PC-3 (cell line): Measurements from ENCODE around the gene SVIL. TPM values are rescaled to one million over a fixed set of nuclear protein-coding genes. Genes with fewer than 3 reads are reported as not detected.

Experiments
- ATAC-seq: fragments of 200-7000 bp; cut with Tn5 transposase; 2 replicates; pipeline ENCODE4 v1.9.1; 2020; ENCODE audit warnings: mild to moderate bottlenecking, moderate library complexity
- BruUV-seq: library from RNA; stranded (reverse); fragments of 400-500 nt; replicated peaks from 2 replicates; lab custom pipeline; 2021; lab: Mats Ljungman, UMichigan
- CTCF ChIA-PET: fragments of 300-600 bp; sonication (Branson Sonifier 250); formaldehyde crosslinking; loops from one replicate; lab custom pipeline; 2022; ENCODE audit warnings: antibody characterized with exemption; lab: Charles Lee
- POLR2A ChIA-PET: fragments of 300-600 bp; sonication (Branson Sonifier 250); formaldehyde crosslinking; loops from one replicate; lab custom pipeline; 2022; ENCODE audit warnings: antibody characterized with exemption; ENCODE audit not compliant: unreplicated experiment; lab: Charles Lee
- DNase-seq: peaks from one replicate; pipeline ENCODE4 v3.0.0-alpha.2; 2015
- H2AFZ ChIP-seq: fragments of 300-600 bp; sonication (generic); 2 replicates; pipeline ENCODE4 v1.6.0; 2016; ENCODE audit warnings: antibody characterized with exemption, low read length
- H3F3A ChIP-seq: fragments of 300-600 bp; sonication (generic); one replicate; pipeline ENCODE4 v1.6.0; 2017; ENCODE audit warnings: antibody characterized with exemption, low read length, control low read depth, mild to moderate bottlenecking; ENCODE audit not compliant: unreplicated experiment
- H3K27ac ChIP-seq: fragments of 300-600 bp; sonication (generic); 2 replicates; pipeline ENCODE4 v1.5.1; 2016; ENCODE audit warnings: mild to moderate bottlenecking, low read length
- H3K27me3 ChIP-seq: fragments of 300-600 bp; sonication (generic); 2 replicates; pipeline ENCODE4 v1.6.1; 2016; ENCODE audit warnings: low read length, mixed read lengths
- H3K36me3 ChIP-seq: fragments of 300-600 bp; sonication (generic); 2 replicates; pipeline ENCODE4 v1.6.1; 2016; ENCODE audit warnings: low read depth, mixed run types, low read length, mixed read lengths
- H3K4me1 ChIP-seq: fragments of 300-600 bp; sonication (generic); 2 replicates; pipeline ENCODE4 v1.5.1; 2016; ENCODE audit warnings: low read length; ENCODE audit not compliant: insufficient read depth
- H3K4me2 ChIP-seq: fragments of 300-600 bp; sonication (generic); 2 replicates; pipeline ENCODE4 v1.6.0; 2016; ENCODE audit warnings: low read length
- H3K4me3 ChIP-seq: fragments of 300-600 bp; sonication (generic); 2 replicates; pipeline ENCODE4 v1.5.1; 2016; ENCODE audit warnings: mild to moderate bottlenecking, low read length, mixed read lengths
- H3K79me2 ChIP-seq: fragments of 300-600 bp; sonication (generic); 2 replicates; pipeline ENCODE4 v1.6.1; 2017; ENCODE audit warnings: low read length, mixed read lengths
- H3K9ac ChIP-seq: fragments of 300-600 bp; sonication (generic); 2 replicates; pipeline ENCODE4 v1.6.0; 2016; ENCODE audit warnings: mild to moderate bottlenecking, low read length
- H3K9me2 ChIP-seq: fragments of 300-600 bp; sonication (generic); replicated peaks from 2 replicates; pipeline ENCODE4 v1.6.1; 2016; ENCODE audit warnings: mixed run types, low read length, mixed read lengths
- H3K9me3 ChIP-seq: fragments of 300-600 bp; sonication (generic); 2 replicates; pipeline ENCODE4 v1.6.1; 2016; ENCODE audit warnings: low read length, mixed read lengths
- H4K20me1 ChIP-seq: fragments of 300-600 bp; sonication (generic); 2 replicates; pipeline ENCODE4 v1.6.1; 2016; ENCODE audit warnings: low read length, mixed read lengths
- EZH2 ChIP-seq: fragments of 300-600 bp; sonication (generic); IDR thresholded peaks from one replicate; pipeline ENCODE4 v1.6.1; 2017; ENCODE audit warnings: antibody characterized with exemption, mild to moderate bottlenecking, low read length; ENCODE audit not compliant: unreplicated experiment
- EZH2phosphoT487 ChIP-seq: fragments of 300-600 bp; sonication (generic); IDR thresholded peaks from 2 replicates; pipeline ENCODE4 v1.6.1; 2018; ENCODE audit warnings: mild to moderate bottlenecking, antibody characterized with exemption, low read length, borderline replicate concordance
- intact Hi-C: fragments of 100-400 bp; cut with micrococcal nuclease; formaldehyde crosslinking; loops from 2 replicates; pipeline ENCODE4 v1.9.0; 2023
- total RNA-seq: library from RNA; depleted of rRNA; stranded (reverse); fragments of >200 nt; gene quantifications from 2 replicates; pipeline ENCODE4 v1.2.3, GENCODE V29; 2014
- TF ChIP-seq, protein P1 (sequence below): fragments of 300-600 bp; sonication (generic); conservative IDR thresholded peaks from 2 replicates; pipeline ENCODE4 v1.5.1; 2017; ENCODE audit warnings: antibody characterized with exemption, low read depth, mild to moderate bottlenecking, low read length

Gene SVIL
- total RNA-seq, 1 experiment from 2014 or later: 19.2 TPM

DNA sequence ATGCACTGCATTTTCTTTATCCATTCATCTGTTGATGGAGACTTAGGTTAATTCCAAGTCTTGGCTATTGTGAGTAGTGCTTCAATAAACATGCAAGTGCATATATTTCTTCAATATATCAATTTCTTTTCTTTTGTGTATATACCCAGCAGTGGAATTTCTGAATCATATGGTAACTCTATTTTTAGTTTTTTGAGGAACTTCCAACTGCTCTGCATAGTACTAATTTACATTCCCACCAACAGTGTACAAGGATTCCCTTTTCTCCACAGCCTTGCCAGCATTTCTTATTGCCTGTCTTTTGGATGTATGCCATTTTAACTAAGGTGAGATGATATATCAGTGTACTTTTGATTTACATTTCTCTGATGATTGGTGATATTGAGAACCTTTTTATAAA is 200.7 kb downstream of the SVIL start:
- H3K36me3 ChIP-seq: 0 out of 2 replicates have a peak, but pooled peaks cover 2% of the 10 kb centered on the region
- peaks cover 4% of the 10 kb centered on the region; the same call in 1 of the 2 replicates for H3K79me2 ChIP-seq
- DNase-seq: no peak
- no peak overlapping the region for H3K4me3 ChIP-seq
- H3K9ac ChIP-seq: no peak overlapping the region
- POLR2A ChIA-PET: no interaction called here
- H4K20me1 ChIP-seq: no peaks in the 10 kb centered on the region
- 0 out of 2 replicates have a peak, but pooled peaks cover 4% of the 10 kb centered on the region for H3K4me1 ChIP-seq
- H3K27ac ChIP-seq: no peak overlapping the region
- no peak for TF ChIP-seq EZH2phosphoT487
- TF ChIP-seq, protein P1, sequence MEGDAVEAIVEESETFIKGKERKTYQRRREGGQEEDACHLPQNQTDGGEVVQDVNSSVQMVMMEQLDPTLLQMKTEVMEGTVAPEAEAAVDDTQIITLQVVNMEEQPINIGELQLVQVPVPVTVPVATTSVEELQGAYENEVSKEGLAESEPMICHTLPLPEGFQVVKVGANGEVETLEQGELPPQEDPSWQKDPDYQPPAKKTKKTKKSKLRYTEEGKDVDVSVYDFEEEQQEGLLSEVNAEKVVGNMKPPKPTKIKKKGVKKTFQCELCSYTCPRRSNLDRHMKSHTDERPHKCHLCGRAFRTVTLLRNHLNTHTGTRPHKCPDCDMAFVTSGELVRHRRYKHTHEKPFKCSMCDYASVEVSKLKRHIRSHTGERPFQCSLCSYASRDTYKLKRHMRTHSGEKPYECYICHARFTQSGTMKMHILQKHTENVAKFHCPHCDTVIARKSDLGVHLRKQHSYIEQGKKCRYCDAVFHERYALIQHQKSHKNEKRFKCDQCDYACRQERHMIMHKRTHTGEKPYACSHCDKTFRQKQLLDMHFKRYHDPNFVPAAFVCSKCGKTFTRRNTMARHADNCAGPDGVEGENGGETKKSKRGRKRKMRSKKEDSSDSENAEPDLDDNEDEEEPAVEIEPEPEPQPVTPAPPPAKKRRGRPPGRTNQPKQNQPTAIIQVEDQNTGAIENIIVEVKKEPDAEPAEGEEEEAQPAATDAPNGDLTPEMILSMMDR: no peak
- no peak overlapping the region for H3K4me2 ChIP-seq
- no peak for ATAC-seq
- no peak overlapping the region for H2AFZ ChIP-seq
- no peaks in the 10 kb centered on the region for H3K9me3 ChIP-seq
- no peaks in the 10 kb centered on the region for H3K27me3 ChIP-seq
- CTCF ChIA-PET: no interaction called here
- no peaks in the 10 kb centered on the region for H3F3A ChIP-seq
- no TSS peak for BruUV-seq
- H3K9me2 ChIP-seq: no peaks in the 10 kb centered on the region
- intact Hi-C loops: no loop called here

DNA sequence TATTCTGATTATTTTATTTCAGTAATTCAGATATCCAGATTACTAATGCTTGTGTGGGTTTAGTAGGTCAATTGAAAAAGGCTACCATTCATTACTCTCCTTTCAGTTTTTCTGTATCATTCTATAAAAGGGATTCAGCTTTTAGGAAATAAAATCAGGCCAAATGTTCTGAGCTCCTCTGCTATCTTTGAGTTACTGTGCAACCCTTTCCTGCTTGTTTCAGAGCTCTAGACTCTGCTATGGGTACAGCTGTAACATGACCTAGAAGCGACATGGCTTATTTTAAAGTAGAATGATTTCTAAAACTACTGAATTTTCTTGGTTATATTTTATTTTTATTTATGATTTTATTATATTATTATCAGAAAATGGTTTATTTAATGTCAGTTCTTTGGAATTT is 203.1 kb downstream of the SVIL start:
- CTCF ChIA-PET: no interaction called here
- POLR2A ChIA-PET: no interaction called here
- Histone ChIP-seq H3K27ac (no peak overlapping the region), H3K9me3 (no peaks in the 10 kb centered on the region), H3K4me1 (no peaks in the 10 kb centered on the region), H2AFZ (no peak overlapping the region), H3F3A (no peaks in the 10 kb centered on the region), H3K9ac (no peak overlapping the region), H3K36me3 (0 out of 2 replicates have a peak, but pooled peaks cover 2% of the 10 kb centered on the region), H4K20me1 (no peaks in the 10 kb centered on the region), H3K27me3 (no peaks in the 10 kb centered on the region), H3K4me2 (no peak overlapping the region), H3K4me3 (no peak overlapping the region), H3K79me2 (peaks cover 4% of the 10 kb centered on the region; the same call in 1 of the 2 replicates), H3K9me2 (no peaks in the 10 kb centered on the region)
- intact Hi-C loops: no loop called here
- no peak for TF ChIP-seq EZH2phosphoT487
- TF ChIP-seq EZH2: no peak
- TF ChIP-seq, protein P1: no peak
- no TSS peak for BruUV-seq
- no peak for ATAC-seq
- DNase-seq: no peak

DNA sequence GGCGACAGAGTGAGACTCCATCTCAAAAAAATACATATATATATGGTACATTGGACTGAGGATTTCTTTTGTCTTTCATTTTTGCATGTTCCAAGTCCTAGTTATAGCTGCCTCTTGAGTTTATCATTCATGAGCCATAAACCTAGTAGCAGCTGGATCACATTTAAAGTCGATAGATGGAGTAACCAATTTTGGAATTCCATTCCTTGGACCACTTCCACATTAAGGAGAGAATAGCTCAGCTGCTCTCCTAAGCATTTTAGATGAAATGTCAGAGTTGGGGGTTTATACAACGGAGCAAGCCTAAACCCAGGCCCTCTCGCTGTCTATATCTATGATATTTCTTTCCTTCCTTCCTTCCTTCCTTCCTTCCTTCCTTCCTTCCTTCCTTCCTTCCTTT is 204.7 kb downstream of the SVIL start:
- ATAC-seq (no peak), DNase-seq (no peak)
- H2AFZ ChIP-seq: no peak overlapping the region
- no peaks in the 10 kb centered on the region for H3K4me1 ChIP-seq
- no TSS peak for BruUV-seq
- no peaks in the 10 kb centered on the region for H3K9me2 ChIP-seq
- H4K20me1 ChIP-seq: no peaks in the 10 kb centered on the region
- TF ChIP-seq EZH2: no peak
- intact Hi-C loops: no loop called here
- H3K9me3 ChIP-seq: no peaks in the 10 kb centered on the region
- ChIA-PET POLR2A (no interaction called here), CTCF (no interaction called here)
- no peaks in the 10 kb centered on the region for H3F3A ChIP-seq
- no peaks in the 10 kb centered on the region for H3K36me3 ChIP-seq
- no peak overlapping the region for H3K9ac ChIP-seq
- no peak overlapping the region for H3K4me3 ChIP-seq
- no peak overlapping the region for H3K27ac ChIP-seq
- no peaks in the 10 kb centered on the region for H3K79me2 ChIP-seq
- no peaks in the 10 kb centered on the region for H3K27me3 ChIP-seq
- no peak overlapping the region for H3K4me2 ChIP-seq
